ENCODE data around the gene PRKAG1.

DNA sequence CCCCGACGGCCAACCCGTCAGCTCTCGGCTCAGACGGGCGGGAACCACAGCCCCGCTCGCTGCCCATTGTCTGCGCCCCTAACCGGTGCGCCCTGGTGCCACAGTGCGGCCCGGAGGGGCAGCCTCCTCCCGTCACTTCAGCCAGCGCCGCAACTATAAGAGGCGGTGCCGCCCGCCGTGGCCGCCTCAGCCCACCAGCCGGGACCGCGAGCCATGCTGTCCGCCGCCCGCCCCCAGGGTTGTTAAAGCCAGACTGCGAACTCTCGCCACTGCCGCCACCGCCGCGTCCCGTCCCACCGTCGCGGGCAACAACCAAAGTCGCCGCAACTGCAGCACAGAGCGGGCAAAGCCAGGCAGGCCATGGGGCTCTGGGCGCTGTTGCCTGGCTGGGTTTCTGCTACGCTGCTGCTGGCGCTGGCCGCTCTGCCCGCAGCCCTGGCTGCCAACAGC, 40.3 kb downstream of the PRKAG1 start, which contains the start of gene WNT1:
- TF ChIP-seq, protein P1, sequence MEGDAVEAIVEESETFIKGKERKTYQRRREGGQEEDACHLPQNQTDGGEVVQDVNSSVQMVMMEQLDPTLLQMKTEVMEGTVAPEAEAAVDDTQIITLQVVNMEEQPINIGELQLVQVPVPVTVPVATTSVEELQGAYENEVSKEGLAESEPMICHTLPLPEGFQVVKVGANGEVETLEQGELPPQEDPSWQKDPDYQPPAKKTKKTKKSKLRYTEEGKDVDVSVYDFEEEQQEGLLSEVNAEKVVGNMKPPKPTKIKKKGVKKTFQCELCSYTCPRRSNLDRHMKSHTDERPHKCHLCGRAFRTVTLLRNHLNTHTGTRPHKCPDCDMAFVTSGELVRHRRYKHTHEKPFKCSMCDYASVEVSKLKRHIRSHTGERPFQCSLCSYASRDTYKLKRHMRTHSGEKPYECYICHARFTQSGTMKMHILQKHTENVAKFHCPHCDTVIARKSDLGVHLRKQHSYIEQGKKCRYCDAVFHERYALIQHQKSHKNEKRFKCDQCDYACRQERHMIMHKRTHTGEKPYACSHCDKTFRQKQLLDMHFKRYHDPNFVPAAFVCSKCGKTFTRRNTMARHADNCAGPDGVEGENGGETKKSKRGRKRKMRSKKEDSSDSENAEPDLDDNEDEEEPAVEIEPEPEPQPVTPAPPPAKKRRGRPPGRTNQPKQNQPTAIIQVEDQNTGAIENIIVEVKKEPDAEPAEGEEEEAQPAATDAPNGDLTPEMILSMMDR (IDR thresholded peaks at IDR 0.05), result peak; percentile 27
- TF ChIP-seq ESRRA (IDR thresholded peaks at IDR 0.05; ENCODE audit: borderline replicate concordance, low read length) (no peak), MYC (IDR thresholded peaks at IDR 0.05; ENCODE audit: borderline replicate concordance, low read length) (no peak), NR3C1 (IDR thresholded peaks at IDR 0.05) (no peak), REST (IDR thresholded peaks at IDR 0.05) (no peak), KDM1A (IDR thresholded peaks at IDR 0.05; ENCODE audit: low read depth) (no peak), BHLHE40 (IDR thresholded peaks at IDR 0.05; ENCODE audit: low read depth, low read length) (no peak), PBX3 (IDR thresholded peaks at IDR 0.05) (no peak), CEBPB (IDR thresholded peaks at IDR 0.05) (no peak), ZFP36 (IDR thresholded peaks at IDR 0.05; ENCODE audit: borderline replicate concordance, partially characterized antibody) (no peak), POLR2A (IDR thresholded peaks at IDR 0.05; ENCODE audit: low read length) (no peak)

All from A549 (cell line).